GM12878 (cell line): ENCODE results near the gene AMIGO2. TPM values are rescaled to one million over a fixed set of nuclear protein-coding genes. Genes with fewer than 3 reads are reported as not detected.

Source experiments
- ATAC-seq: fragments of 200-7000 bp; cut with Tn5 transposase; 3 replicates; pipeline ENCODE4 v1.9.1; 2020; ENCODE audit warnings: mild to moderate bottlenecking, moderate library complexity
- BruUV-seq: library from RNA; stranded (reverse); fragments of 400-500 nt; replicated peaks from 2 replicates; lab custom pipeline; 2021; lab: Mats Ljungman, UMichigan
- CTCF ChIA-PET: fragments of 300-600 bp; sonication (Branson Sonifier 250); formaldehyde crosslinking; extraction: SDS; loops from one replicate; lab custom pipeline; 2021; ENCODE audit warnings: inconsistent platforms; lab: Yijun Ruan, JAX
- POLR2A ChIA-PET: fragments of 350-600 bp; formaldehyde crosslinking; extraction: SDS; loops from one replicate; lab custom pipeline; 2021; ENCODE audit warnings: inconsistent platforms; lab: Charles Lee
- RAD21 ChIA-PET: fragments of 300-600 bp; sonication (Branson Sonifier 250); formaldehyde crosslinking; loops from one replicate; lab custom pipeline; 2023; ENCODE audit warnings: antibody characterized with exemption; ENCODE audit not compliant: unreplicated experiment; lab: Charles Lee
- SMC1A ChIA-PET: fragments of 300-600 bp; sonication (Branson Sonifier 250); formaldehyde crosslinking; loops from one replicate; lab custom pipeline; 2023; ENCODE audit not compliant: unreplicated experiment, uncharacterized antibody; lab: Charles Lee
- DNase-seq: peaks from one replicate; pipeline ENCODE4 v3.0.0-alpha.2; 2011; ENCODE audit warnings: low read depth, low spot score
- FAIRE-seq: peaks from 3 replicates; lab custom pipeline; 2011; peaks lifted over from hg19 to GRCh38; lab: Jason Lieb, UNC
- H2AFZ ChIP-seq: 2 replicates; pipeline ENCODE4 v1.6.0; 2011; ENCODE audit warnings: low read depth, low read length, control low read depth; ENCODE audit not compliant: control insufficient read depth
- H3K27ac ChIP-seq: 2 replicates; pipeline ENCODE4 v1.5.1; 2011; ENCODE audit warnings: control low read depth; ENCODE audit not compliant: control insufficient read depth, insufficient read depth
- H3K27me3 ChIP-seq, 2 experiments: replicated peaks in 1 of 2; 2 replicates each; pipeline versions ENCODE4 v1.6.0 to v1.6.1; 2011; ENCODE audit warnings: low read length in 1 of 2; ENCODE audit not compliant: control insufficient read depth in 2 of 2, insufficient read depth in 2 of 2
- H3K36me3 ChIP-seq, 2 experiments: 2 replicates each; pipeline ENCODE4 v1.5.1; 2011; ENCODE audit warnings: low read length in 1 of 2; ENCODE audit not compliant: control insufficient read depth in 2 of 2, insufficient read depth in 2 of 2
- H3K4me1 ChIP-seq: 2 replicates; pipeline ENCODE4 v1.6.1; 2011; ENCODE audit warnings: mild to moderate bottlenecking, low read length, moderate library complexity, mixed read lengths; ENCODE audit not compliant: control insufficient read depth, insufficient read depth
- H3K4me2 ChIP-seq: 2 replicates; pipeline ENCODE4 v1.6.0; 2011; ENCODE audit warnings: control low read depth; ENCODE audit not compliant: control insufficient read depth, insufficient read depth
- H3K4me3 ChIP-seq: fragments of 200-600 bp; sonication (generic); 2 replicates; pipeline ENCODE4 v1.5.1; 2016
- H3K79me2 ChIP-seq: 2 replicates; pipeline ENCODE4 v1.6.0; 2011; ENCODE audit warnings: low read length; ENCODE audit not compliant: control insufficient read depth, insufficient read depth
- H3K9ac ChIP-seq: 2 replicates; pipeline ENCODE4 v1.8.0; 2011; ENCODE audit warnings: low read length, control low read depth, mixed read lengths; ENCODE audit not compliant: control insufficient read depth, insufficient read depth
- H3K9me3 ChIP-seq: replicated peaks from 3 replicates; pipeline ENCODE4 v1.5.1; 2011; ENCODE audit warnings: mild to moderate bottlenecking, low read length; ENCODE audit not compliant: control insufficient read depth, insufficient read depth
- H4K20me1 ChIP-seq: 2 replicates; pipeline ENCODE4 v1.6.0; 2011; ENCODE audit not compliant: control insufficient read depth, insufficient read depth
- EZH2 ChIP-seq: IDR thresholded peaks from 2 replicates; pipeline ENCODE4 v1.6.1; 2012; ENCODE audit warnings: low read depth, mild to moderate bottlenecking, control low read depth, inconsistent platforms, low read length, borderline replicate concordance; ENCODE audit not compliant: control insufficient read depth
- GATAD2B ChIP-seq: fragments of 450-650 bp; conservative IDR thresholded peaks from 2 replicates; pipeline ENCODE4 v1.6.1; 2017; ENCODE audit warnings: low read depth, mild to moderate bottlenecking, moderate library complexity
- KDM1A ChIP-seq: fragments of 200-600 bp; sonication (generic); IDR thresholded peaks from 2 replicates; pipeline ENCODE4 v1.6.1; 2016; ENCODE audit warnings: borderline replicate concordance
- NFIC ChIP-seq: IDR thresholded peaks from 2 replicates; pipeline ENCODE4 v1.6.1; 2012; ENCODE audit warnings: low read depth, mild to moderate bottlenecking, inconsistent platforms, low read length, moderate library complexity
- NR2C2 ChIP-seq: IDR thresholded peaks from 2 replicates; pipeline ENCODE4 v1.6.1; 2011; ENCODE audit warnings: borderline replicate concordance, low read depth; ENCODE audit not compliant: control insufficient read depth, insufficient read length
- POLR2AphosphoS2 ChIP-seq: IDR thresholded peaks from 2 replicates; pipeline ENCODE4 v1.6.1; 2011; ENCODE audit warnings: low read depth, mild to moderate bottlenecking, low read length, improper control_type of control experiment, moderate library complexity
- RAD21 ChIP-seq: IDR thresholded peaks from 2 replicates; pipeline ENCODE4 v1.6.1; 2011; ENCODE audit warnings: mild to moderate bottlenecking, low read depth, low read length, moderate library complexity; ENCODE audit not compliant: insufficient read depth
- RB1 ChIP-seq: fragments of 450-650 bp; formaldehyde crosslinking; IDR thresholded peaks from 2 replicates; pipeline ENCODE4 v1.6.1; 2017; ENCODE audit warnings: mild to moderate bottlenecking, borderline replicate concordance
- SMAD5 ChIP-seq: IDR thresholded peaks from 2 replicates; pipeline ENCODE4 v1.6.1; 2016; ENCODE audit warnings: antibody characterized with exemption, low read depth
- SMARCA5 ChIP-seq: fragments of 450-650 bp; IDR thresholded peaks from 2 replicates; pipeline ENCODE4 v1.6.1; 2017; ENCODE audit warnings: mild to moderate bottlenecking
- SRF ChIP-seq, 2 experiments: IDR thresholded peaks; 2 replicates each; pipeline ENCODE4 v1.6.1; 2011; ENCODE audit warnings: low read depth in 2 of 2, low read length in 2 of 2, mild to moderate bottlenecking in 1 of 2, moderate library complexity in 1 of 2
- STAT3 ChIP-seq: IDR thresholded peaks from 2 replicates; pipeline ENCODE4 v1.6.1; 2011; ENCODE audit warnings: low read depth, low read length, improper control_type of control experiment
- YY1 ChIP-seq: IDR thresholded peaks from 2 replicates; pipeline ENCODE4 v1.6.1; 2011; ENCODE audit warnings: low read depth, mild to moderate bottlenecking, low read length
- ZNF217 ChIP-seq: fragments of 450-650 bp; IDR thresholded peaks from 2 replicates; pipeline ENCODE4 v1.6.1; 2017; ENCODE audit warnings: antibody characterized with exemption, mild to moderate bottlenecking
- in situ Hi-C: fragments of 300-500 bp; cut with MboI; formaldehyde crosslinking; loops from 9 replicates; pipeline ENCODE4 v1.14.3; 2018; ENCODE audit warnings: mixed read lengths
- intact Hi-C: fragments of 100-400 bp; cut with micrococcal nuclease; formaldehyde crosslinking; loops from one replicate; pipeline ENCODE4 v1.14.2; 2022; ENCODE audit not compliant: unreplicated experiment
- polyA plus RNA-seq, 11 experiments: library from polyadenylated mRNA; depleted of rRNA in 4 of 11; unstranded in 6 of 11; stranded (reverse) in 5 of 11; fragments of >200 nt; fragmentation: Nextera tagmentation in 4 of 11; fragmentation: Illumina TruSeq in 1 of 11; extraction: Ambion mirVana in 4 of 11; extraction: Trizol in 1 of 11; gene quantifications; 1 replicate in 1 of 11; 2 replicates in 10 of 11; pipeline versions ENCODE4 v1.2.1 to v1.2.3, GENCODE V29; 2011 to 2016; ENCODE audit warnings: inconsistent platforms in 2 of 11, missing spikeins in 2 of 11, low read depth in 1 of 11
- total RNA-seq, 4 experiments: library from RNA; depleted of rRNA in 3 of 4; stranded (reverse); fragments of >200 nt in 3 of 4; fragmentation: Illumina TruSeq in 1 of 4; extraction: Trizol in 1 of 4; gene quantifications; 2 replicates each; pipeline versions ENCODE4 v1.2.1 to v1.2.3, GENCODE V29; 2013 to 2021
- TF ChIP-seq, protein P1 (sequence below): fragments of 450-650 bp; IDR thresholded peaks from 2 replicates; pipeline ENCODE4 v1.6.1; 2016; ENCODE audit warnings: mild to moderate bottlenecking
- TF ChIP-seq, protein P2 (sequence below): fragments of 450-650 bp; IDR thresholded peaks from 2 replicates; pipeline ENCODE4 v1.6.1; 2018; ENCODE audit warnings: borderline replicate concordance, mild to moderate bottlenecking; ENCODE audit not compliant: partially characterized antibody
- TF ChIP-seq, protein P3 (sequence below): fragments of 450-650 bp; formaldehyde crosslinking; IDR thresholded peaks from 2 replicates; pipeline ENCODE4 v1.4.0; 2022; ENCODE audit warnings: mild to moderate bottlenecking, moderate library complexity
- TF ChIP-seq, protein P4 (sequence below): IDR thresholded peaks from 2 replicates; pipeline ENCODE4 v1.6.1; 2012; ENCODE audit warnings: low read length, inconsistent platforms

Gene AMIGO2
- total and polyA plus RNA-seq, 10 of the 15 experiments (the other 5 are each of a cell fraction or from before 2014, with no cell fraction given): 0.03 to 0.15 (median 0.11) TPM; not detected in 7

DNA sequence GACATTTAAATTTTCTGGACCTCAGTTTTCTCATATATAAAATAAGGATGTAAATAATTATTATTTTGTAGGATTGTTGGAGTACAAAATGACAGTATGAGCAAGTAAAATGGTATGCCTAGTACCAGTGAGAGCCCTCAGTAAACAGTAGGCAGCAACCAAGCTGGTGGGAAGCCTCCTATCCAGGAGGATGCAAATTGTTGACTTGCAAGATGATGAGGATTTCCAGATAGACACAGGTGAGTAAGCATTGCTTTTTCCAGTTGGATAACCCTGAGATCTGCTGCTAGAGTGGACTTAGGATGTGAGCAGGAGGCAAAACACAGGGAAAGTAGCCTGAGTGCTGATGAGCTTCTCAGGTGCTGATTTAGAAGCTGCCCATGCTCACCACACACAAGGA lies 28.2 kb upstream of the AMIGO2 start:
- peaks cover 0 to 3% of the 10 kb centered on the region in 2 experiments; a peak in 2 of 4 replicates for H3K27me3 ChIP-seq
- no peak overlapping the region for H3K27ac ChIP-seq
- H3K36me3 ChIP-seq: no peaks in the 10 kb centered on the region
- no peak overlapping the region for H2AFZ ChIP-seq
- H3K4me2 ChIP-seq: no peak overlapping the region
- ChIA-PET CTCF (no interaction called here), RAD21 (no interaction called here), POLR2A (no interaction called here), SMC1A (no interaction called here)
- BruUV-seq: no TSS peak
- no peaks in the 10 kb centered on the region for H3K9me3 ChIP-seq
- no peak overlapping the region for H3K9ac ChIP-seq
- FAIRE-seq (no peak), ATAC-seq (no peak), DNase-seq (no peak)
- in situ Hi-C loops (no loop called here), intact Hi-C loops (no loop called here)
- H4K20me1 ChIP-seq: no peaks in the 10 kb centered on the region
- no peaks in the 10 kb centered on the region for H3K4me1 ChIP-seq
- no peaks in the 10 kb centered on the region for H3K79me2 ChIP-seq
- no peak overlapping the region for H3K4me3 ChIP-seq
- TF ChIP-seq NFIC (no peak), SMARCA5 (no peak), SMAD5 (no peak), RAD21 (no peak), ZNF217 (no peak), GATAD2B (no peak), EZH2 (no peak), YY1 (no peak), KDM1A (no peak), NR2C2 (no peak), SRF (IDR thresholded peaks at IDR 0.05; ENCODE audit: low read depth in 2 of 2, low read length in 2 of 2) (no peak), POLR2AphosphoS2 (no peak), RB1 (no peak), STAT3 (no peak)
- TF ChIP-seq, protein P1, sequence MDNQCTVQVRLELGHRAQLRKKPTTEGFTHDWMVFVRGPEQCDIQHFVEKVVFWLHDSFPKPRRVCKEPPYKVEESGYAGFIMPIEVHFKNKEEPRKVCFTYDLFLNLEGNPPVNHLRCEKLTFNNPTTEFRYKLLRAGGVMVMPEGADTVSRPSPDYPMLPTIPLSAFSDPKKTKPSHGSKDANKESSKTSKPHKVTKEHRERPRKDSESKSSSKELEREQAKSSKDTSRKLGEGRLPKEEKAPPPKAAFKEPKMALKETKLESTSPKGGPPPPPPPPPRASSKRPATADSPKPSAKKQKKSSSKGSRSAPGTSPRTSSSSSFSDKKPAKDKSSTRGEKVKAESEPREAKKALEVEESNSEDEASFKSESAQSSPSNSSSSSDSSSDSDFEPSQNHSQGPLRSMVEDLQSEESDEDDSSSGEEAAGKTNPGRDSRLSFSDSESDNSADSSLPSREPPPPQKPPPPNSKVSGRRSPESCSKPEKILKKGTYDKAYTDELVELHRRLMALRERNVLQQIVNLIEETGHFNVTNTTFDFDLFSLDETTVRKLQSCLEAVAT: no peak
- TF ChIP-seq, protein P2, sequence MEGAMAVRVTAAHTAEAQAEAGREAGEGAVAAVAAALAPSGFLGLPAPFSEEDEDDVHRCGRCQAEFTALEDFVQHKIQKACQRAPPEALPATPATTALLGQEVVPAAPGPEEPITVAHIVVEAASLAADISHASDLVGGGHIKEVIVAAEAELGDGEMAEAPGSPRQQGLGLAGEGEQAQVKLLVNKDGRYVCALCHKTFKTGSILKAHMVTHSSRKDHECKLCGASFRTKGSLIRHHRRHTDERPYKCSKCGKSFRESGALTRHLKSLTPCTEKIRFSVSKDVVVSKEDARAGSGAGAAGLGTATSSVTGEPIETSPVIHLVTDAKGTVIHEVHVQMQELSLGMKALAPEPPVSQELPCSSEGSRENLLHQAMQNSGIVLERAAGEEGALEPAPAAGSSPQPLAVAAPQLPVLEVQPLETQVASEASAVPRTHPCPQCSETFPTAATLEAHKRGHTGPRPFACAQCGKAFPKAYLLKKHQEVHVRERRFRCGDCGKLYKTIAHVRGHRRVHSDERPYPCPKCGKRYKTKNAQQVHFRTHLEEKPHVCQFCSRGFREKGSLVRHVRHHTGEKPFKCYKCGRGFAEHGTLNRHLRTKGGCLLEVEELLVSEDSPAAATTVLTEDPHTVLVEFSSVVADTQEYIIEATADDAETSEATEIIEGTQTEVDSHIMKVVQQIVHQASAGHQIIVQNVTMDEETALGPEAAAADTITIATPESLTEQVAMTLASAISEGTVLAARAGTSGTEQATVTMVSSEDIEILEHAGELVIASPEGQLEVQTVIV: no peak
- TF ChIP-seq, protein P3, sequence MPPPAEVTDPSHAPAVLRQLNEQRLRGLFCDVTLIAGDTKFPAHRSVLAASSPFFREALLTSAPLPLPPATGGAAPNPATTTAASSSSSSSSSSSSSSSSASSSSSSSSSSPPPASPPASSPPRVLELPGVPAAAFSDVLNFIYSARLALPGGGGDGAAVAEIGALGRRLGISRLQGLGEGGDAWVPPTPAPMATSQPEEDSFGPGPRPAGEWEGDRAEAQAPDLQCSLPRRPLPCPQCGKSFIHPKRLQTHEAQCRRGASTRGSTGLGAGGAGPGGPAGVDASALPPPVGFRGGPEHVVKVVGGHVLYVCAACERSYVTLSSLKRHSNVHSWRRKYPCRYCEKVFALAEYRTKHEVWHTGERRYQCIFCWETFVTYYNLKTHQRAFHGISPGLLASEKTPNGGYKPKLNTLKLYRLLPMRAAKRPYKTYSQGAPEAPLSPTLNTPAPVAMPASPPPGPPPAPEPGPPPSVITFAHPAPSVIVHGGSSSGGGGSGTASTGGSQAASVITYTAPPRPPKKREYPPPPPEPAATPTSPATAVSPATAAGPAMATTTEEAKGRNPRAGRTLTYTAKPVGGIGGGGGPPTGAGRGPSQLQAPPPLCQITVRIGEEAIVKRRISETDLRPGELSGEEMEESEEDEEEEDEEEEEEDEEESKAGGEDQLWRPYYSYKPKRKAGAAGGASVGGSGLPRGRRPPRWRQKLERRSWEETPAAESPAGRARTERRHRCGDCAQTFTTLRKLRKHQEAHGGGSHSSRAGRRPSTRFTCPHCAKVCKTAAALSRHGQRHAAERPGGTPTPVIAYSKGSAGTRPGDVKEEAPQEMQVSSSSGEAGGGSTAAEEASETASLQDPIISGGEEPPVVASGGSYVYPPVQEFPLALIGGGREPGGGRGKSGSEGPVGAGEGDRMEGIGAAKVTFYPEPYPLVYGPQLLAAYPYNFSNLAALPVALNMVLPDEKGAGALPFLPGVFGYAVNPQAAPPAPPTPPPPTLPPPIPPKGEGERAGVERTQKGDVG (CRISPR knock-in tag): no peak
- TF ChIP-seq, protein P4, sequence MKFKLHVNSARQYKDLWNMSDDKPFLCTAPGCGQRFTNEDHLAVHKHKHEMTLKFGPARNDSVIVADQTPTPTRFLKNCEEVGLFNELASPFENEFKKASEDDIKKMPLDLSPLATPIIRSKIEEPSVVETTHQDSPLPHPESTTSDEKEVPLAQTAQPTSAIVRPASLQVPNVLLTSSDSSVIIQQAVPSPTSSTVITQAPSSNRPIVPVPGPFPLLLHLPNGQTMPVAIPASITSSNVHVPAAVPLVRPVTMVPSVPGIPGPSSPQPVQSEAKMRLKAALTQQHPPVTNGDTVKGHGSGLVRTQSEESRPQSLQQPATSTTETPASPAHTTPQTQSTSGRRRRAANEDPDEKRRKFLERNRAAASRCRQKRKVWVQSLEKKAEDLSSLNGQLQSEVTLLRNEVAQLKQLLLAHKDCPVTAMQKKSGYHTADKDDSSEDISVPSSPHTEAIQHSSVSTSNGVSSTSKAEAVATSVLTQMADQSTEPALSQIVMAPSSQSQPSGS: no peak
